Right cardiac atrium (tissue), 5 donors: ENCODE data around the gene CPNE5. TPM values are rescaled to one million over a fixed set of nuclear protein-coding genes. Genes with fewer than 3 reads are reported as not detected.

ENCODE experiments used
- ATAC-seq, 2 donors: fragments of 200-7000 bp; cut with Tn5 transposase; one replicate each; pipeline versions ENCODE4 v1.8.0 to v1.9.1; 2020; ENCODE audit warnings: moderate library complexity in 2 of 2, mild to moderate bottlenecking in 1 of 2
- DNase-seq, 3 donors: peaks; one replicate each; pipeline ENCODE4 v3.0.0-alpha.2; 2020
- H3K27ac ChIP-seq: one replicate; pipeline ENCODE4 v1.5.1; 2013; ENCODE audit warnings: mild to moderate bottlenecking, low read length, control low read depth, moderate library complexity
- H3K27me3 ChIP-seq: one replicate; pipeline ENCODE4 v1.6.1; 2013; ENCODE audit not compliant: control insufficient read depth, insufficient read depth
- H3K4me1 ChIP-seq: one replicate; pipeline ENCODE4 v1.6.1; 2013; ENCODE audit warnings: low read length; ENCODE audit not compliant: control insufficient read depth, insufficient read depth
- H3K4me3 ChIP-seq: one replicate; pipeline ENCODE4 v1.5.1; 2013; ENCODE audit warnings: low read length, control low read depth
- H3K9me3 ChIP-seq: one replicate; pipeline ENCODE4 v1.6.1; 2013; ENCODE audit warnings: low read length; ENCODE audit not compliant: control insufficient read depth
- WGBS: extraction: QIAGEN DNeasy Blood & Tissue Kit; methylation state at CpG from one replicate; pipeline ENCODE4 v1.1.7; 2013; 5-methylcytosine and 5-hydroxymethylcytosine counted together
- intact Hi-C, 4 donors: fragments of 100-400 bp; cut with DNase I; formaldehyde crosslinking; loops; one replicate each; pipeline versions ENCODE4 v1.11.0 to v1.14.0; 2022 to 2023
- polyA plus RNA-seq: library from polyadenylated mRNA; stranded (reverse); fragments of 200-250 nt; gene quantifications from one replicate; pipeline ENCODE4 v1.2.3, GENCODE V29; 2013
- total RNA-seq, 4 donors: library from RNA; stranded (reverse); fragmentation: NEBNext Ultra II Directional; extraction: Animal tissue kit (Norgen Biotek cat#: 25700); gene quantifications; one replicate each; pipeline ENCODE4 v1.2.1, GENCODE V29; 2021
- donor health status: healthy with polysubstance abuse.
- donor health status: DM: no; HTN: yes; CAD: no.
- donor health status: DM: no; HTN: no; CAD: no.
- donor health status: DM: no; HTN: yes; CAD: no; lungs with severe emphysema.
- donor health status: DM: yes; HTN: yes; CAD: no.

The CPNE5 gene
- total and polyA plus RNA-seq, 5 donors = 27.5 to 80.9 (median 64.6) TPM

GRCh38 chr6:36833182-36833789 is 6.0 kb downstream of the CPNE5 start:
- DNase-seq (peak in 1 of 3 donors; percentile 11), ATAC-seq (no peak)
- Histone ChIP-seq H3K27ac (no peak overlapping the region), H3K4me3 (no peak overlapping the region), H3K27me3 (no peaks in the 10 kb centered on the region), H3K4me1 (peaks cover 10% of the 10 kb centered on the region), H3K9me3 (no peaks in the 10 kb centered on the region)
- intact Hi-C loops = loop anchor here in 2 of 4 donors (5.0 to 10.0 kb wide), 2 partner anchors 61 to 68 kb away; no protein-coding TSS in a partner anchor
- 90% methylated on average over 7 of the region's 7 CpGs for WGBS

- H3K27ac ChIP-seq = peak overlapping the region; percentile 17
- no peak overlapping the region for H3K4me3 ChIP-seq
- peaks cover 15% of the 10 kb centered on the region for H3K4me1 ChIP-seq
- no peaks in the 10 kb centered on the region for H3K9me3 ChIP-seq
- intact Hi-C loops = loop anchor here in 2 of 4 donors (5.0 to 10.0 kb wide), 2 partner anchors 60 to 68 kb away; no protein-coding TSS in a partner anchor
- no peak for ATAC-seq
- no peaks in the 10 kb centered on the region for H3K27me3 ChIP-seq
- WGBS = 81% methylated on average over 5 of the region's 5 CpGs
- no peak for DNase-seq
These were observed 6.9 kb downstream of the CPNE5 start for GRCh38 chr6:36832313-36832712.

- DNase-seq = no peak
- Histone ChIP-seq H3K4me1 (peaks cover 26% of the 10 kb centered on the region), H3K27me3 (no peaks in the 10 kb centered on the region), H3K27ac (peak overlapping the region; percentile 62), H3K9me3 (no peaks in the 10 kb centered on the region), H3K4me3 (no peak overlapping the region)
- intact Hi-C loops = loop anchor here in 2 of 4 donors (5.0 to 10.0 kb wide), 2 partner anchors 58 to 66 kb away; no protein-coding TSS in a partner anchor
- 48% methylated on average over 2 of the region's 2 CpGs for WGBS
- ATAC-seq = no peak
These were observed 8.7 kb downstream of the CPNE5 start for GRCh38 chr6:36830577-36830976.

- Histone ChIP-seq H3K4me1 (peaks cover 28% of the 10 kb centered on the region), H3K4me3 (no peak overlapping the region)
- peak; percentile 30 to 60 for ATAC-seq
These were observed 9.2 kb downstream of the CPNE5 start for GRCh38 chr6:36829919-36830544.

GRCh38 chr6:36827261-36828079 is 11.8 kb downstream of the CPNE5 start:
- intact Hi-C loops = no loop called here
- Histone ChIP-seq H3K4me3 (no peak overlapping the region), H3K9me3 (no peaks in the 10 kb centered on the region), H3K4me1 (peaks cover 37% of the 10 kb centered on the region), H3K27me3 (no peaks in the 10 kb centered on the region), H3K27ac (peak overlapping the region; percentile 10)
- peak; percentile 73 to 81 (median 80) for DNase-seq
- 33% methylated on average over 19 of the region's 19 CpGs for WGBS
- peak; percentile 14 to 51 for ATAC-seq

More at GRCh38 chr6:36829919-36830544, 9.2 kb downstream of the CPNE5 start:
- intact Hi-C loops = loop anchor here in 2 of 4 donors (5.0 to 10.0 kb wide), 2 partner anchors 58 to 65 kb away; no protein-coding TSS in a partner anchor
- DNase-seq = peak; percentile 82 to 93 (median 90)
- Histone ChIP-seq H3K27me3 (no peaks in the 10 kb centered on the region), H3K27ac (peak overlapping the region; percentile 62), H3K9me3 (no peaks in the 10 kb centered on the region)
- WGBS = 28% methylated on average over 11 of the region's 11 CpGs

- ATAC-seq = no peak
- 65% methylated on average over 19 of the region's 19 CpGs for WGBS
- Histone ChIP-seq H3K4me3 (no peak overlapping the region), H3K4me1 (peaks cover 42% of the 10 kb centered on the region), H3K9me3 (no peaks in the 10 kb centered on the region), H3K27ac (no peak overlapping the region), H3K27me3 (no peaks in the 10 kb centered on the region)
- intact Hi-C loops = no loop called here
- peak in 1 of 3 donors; percentile 58 for DNase-seq
These were observed 12.6 kb downstream of the CPNE5 start for GRCh38 chr6:36826520-36827227.

- ATAC-seq = no peak
- H3K27me3 ChIP-seq = no peaks in the 10 kb centered on the region
- WGBS = 64% methylated on average over 8 of the region's 8 CpGs
- H3K4me1 ChIP-seq = peaks cover 46% of the 10 kb centered on the region
- peak in 2 of 3 donors; percentile 11 to 48 for DNase-seq
- H3K9me3 ChIP-seq = no peaks in the 10 kb centered on the region
- H3K27ac ChIP-seq = no peak overlapping the region
- no peak overlapping the region for H3K4me3 ChIP-seq
- intact Hi-C loops = no loop called here
These were observed 13.2 kb downstream of the CPNE5 start for GRCh38 chr6:36825994-36826393.

- intact Hi-C loops = no loop called here
- no peaks in the 10 kb centered on the region for H3K9me3 ChIP-seq
- no peak for ATAC-seq
- peak in 1 of 3 donors; percentile 20 for DNase-seq
- H3K27ac ChIP-seq = no peak overlapping the region
- H3K4me1 ChIP-seq = peaks cover 42% of the 10 kb centered on the region
- 73% methylated on average over 6 of the region's 6 CpGs for WGBS
- H3K4me3 ChIP-seq = no peak overlapping the region
- no peaks in the 10 kb centered on the region for H3K27me3 ChIP-seq
These were observed 13.8 kb downstream of the CPNE5 start for GRCh38 chr6:36825452-36825851.

GRCh38 chr6:36824253-36824652 is 15.0 kb downstream of the CPNE5 start:
- 53% methylated on average over 7 of the region's 7 CpGs for WGBS
- Histone ChIP-seq H3K27me3 (no peaks in the 10 kb centered on the region), H3K9me3 (no peaks in the 10 kb centered on the region), H3K4me3 (no peak overlapping the region), H3K27ac (peak overlapping the region; percentile 68), H3K4me1 (peaks cover 36% of the 10 kb centered on the region)
- intact Hi-C loops = no loop called here
- peak; percentile 9 for ATAC-seq
- DNase-seq = peak in 2 of 3 donors; percentile 41 to 60

GRCh38 chr6:36823421-36824096 is 15.7 kb downstream of the CPNE5 start:
- DNase-seq (no peak), ATAC-seq (no peak)
- H3K9me3 ChIP-seq = no peaks in the 10 kb centered on the region

More at GRCh38 chr6:36823421-36824096, 15.7 kb downstream of the CPNE5 start:
- Histone ChIP-seq H3K4me1 (peaks cover 36% of the 10 kb centered on the region), H3K4me3 (no peak overlapping the region), H3K27me3 (no peaks in the 10 kb centered on the region), H3K27ac (peak overlapping the region; percentile 73)
- WGBS = 69% methylated on average over 12 of the region's 12 CpGs
- intact Hi-C loops = no loop called here
